BLaER1 (cell line): Measurements from ENCODE around the gene GAD2.

ENCODE experiments used
- H3K27ac ChIP-seq: shearing (Covaris generic); formaldehyde crosslinking; 2 replicates; pipeline ENCODE4 v1.8.1; 2022
- H3K27me3 ChIP-seq: shearing (Covaris generic); formaldehyde crosslinking; 2 replicates; pipeline ENCODE4 v1.8.1; 2022
- H3K36me3 ChIP-seq: shearing (Covaris generic); formaldehyde crosslinking; 2 replicates; pipeline ENCODE4 v1.8.1; 2022
- H3K4me1 ChIP-seq: shearing (Covaris generic); formaldehyde crosslinking; 2 replicates; pipeline ENCODE4 v1.8.1; 2022
- H3K4me2 ChIP-seq: shearing (Covaris generic); formaldehyde crosslinking; 2 replicates; pipeline ENCODE4 v1.8.1; 2022
- H3K4me3 ChIP-seq: shearing (Covaris generic); formaldehyde crosslinking; 2 replicates; pipeline ENCODE4 v1.8.1; 2022
- H3K9ac ChIP-seq: shearing (Covaris generic); formaldehyde crosslinking; 2 replicates; pipeline ENCODE4 v1.8.1; 2022
- H3K9me3 ChIP-seq: shearing (Covaris generic); formaldehyde crosslinking; 2 replicates; pipeline ENCODE4 v1.8.1; 2022
- H4K20me1 ChIP-seq: shearing (Covaris generic); formaldehyde crosslinking; 2 replicates; pipeline ENCODE4 v1.8.1; 2022
- Cebpa-rat ChIP-seq: shearing (Covaris generic); IDR thresholded peaks from 2 replicates; pipeline ENCODE4 v1.8.1; 2022

The GAD2 gene

GRCh38 chr10:26310361-26310760 is 93.8 kb downstream of the GAD2 start:
- no peaks in the 10 kb centered on the region for H4K20me1 ChIP-seq
- peaks cover 18% of the 10 kb centered on the region for H3K4me1 ChIP-seq
- no peaks in the 10 kb centered on the region for H3K9me3 ChIP-seq
- no peak overlapping the region for H3K4me3 ChIP-seq
- H3K36me3 ChIP-seq = no peaks in the 10 kb centered on the region
- H3K27me3 ChIP-seq = no peaks in the 10 kb centered on the region
- no peak overlapping the region for H3K27ac ChIP-seq
- H3K4me2 ChIP-seq = peak overlapping the region; percentile 52
- no peak for TF ChIP-seq Cebpa-rat
- no peak overlapping the region for H3K9ac ChIP-seq

DNA sequence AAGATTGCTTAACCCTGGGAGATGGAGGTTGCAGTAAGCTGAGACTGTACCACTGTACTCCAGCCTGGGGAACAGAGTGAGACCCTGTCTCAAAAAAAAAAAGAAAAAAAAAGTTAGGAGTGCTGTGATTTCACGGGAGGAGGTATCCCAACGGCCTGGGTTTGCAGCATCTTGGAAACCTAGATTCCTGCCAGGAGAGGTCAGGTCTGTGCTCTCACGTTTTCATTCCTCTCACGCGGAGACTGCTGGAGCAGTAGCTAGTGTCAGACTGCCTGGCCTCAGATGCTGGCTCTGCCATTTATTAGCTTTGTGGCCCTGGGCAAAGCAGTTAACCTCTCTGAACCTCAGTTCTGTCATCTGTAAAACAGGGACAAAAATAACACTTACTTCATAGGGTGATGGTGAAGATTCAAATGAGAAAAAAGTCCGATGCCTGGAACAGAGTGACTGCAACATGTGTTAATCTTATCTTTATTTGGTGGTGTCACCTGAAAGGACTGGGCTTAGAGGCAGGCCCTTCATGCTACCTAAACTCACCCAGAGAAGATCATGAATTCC is 94.9 kb downstream of the GAD2 start:
- peaks cover 18% of the 10 kb centered on the region for H3K4me1 ChIP-seq
- H3K4me2 ChIP-seq = peak overlapping the region; percentile 52; the same call in 1 of the 2 replicates
- TF ChIP-seq Cebpa-rat = no peak

GRCh38 chr10:26314265-26315013 is 97.9 kb downstream of the GAD2 start:
- no peaks in the 10 kb centered on the region for H3K36me3 ChIP-seq
- no peak for TF ChIP-seq Cebpa-rat
- no peaks in the 10 kb centered on the region for H3K9me3 ChIP-seq
- no peak overlapping the region for H3K4me3 ChIP-seq
- no peak overlapping the region for H3K9ac ChIP-seq
- H3K4me1 ChIP-seq = peaks cover 18% of the 10 kb centered on the region
- no peaks in the 10 kb centered on the region for H4K20me1 ChIP-seq
- H3K4me2 ChIP-seq = no peak overlapping the region
- H3K27ac ChIP-seq = no peak overlapping the region
- no peaks in the 10 kb centered on the region for H3K27me3 ChIP-seq

More for the DNA sequence above, 94.9 kb downstream of the GAD2 start:
- H3K9me3 ChIP-seq = no peaks in the 10 kb centered on the region
- no peaks in the 10 kb centered on the region for H3K27me3 ChIP-seq
- H3K36me3 ChIP-seq = no peaks in the 10 kb centered on the region
- no peak overlapping the region for H3K27ac ChIP-seq
- H4K20me1 ChIP-seq = no peaks in the 10 kb centered on the region
- H3K4me3 ChIP-seq = no peak overlapping the region
- no peak overlapping the region for H3K9ac ChIP-seq

DNA sequence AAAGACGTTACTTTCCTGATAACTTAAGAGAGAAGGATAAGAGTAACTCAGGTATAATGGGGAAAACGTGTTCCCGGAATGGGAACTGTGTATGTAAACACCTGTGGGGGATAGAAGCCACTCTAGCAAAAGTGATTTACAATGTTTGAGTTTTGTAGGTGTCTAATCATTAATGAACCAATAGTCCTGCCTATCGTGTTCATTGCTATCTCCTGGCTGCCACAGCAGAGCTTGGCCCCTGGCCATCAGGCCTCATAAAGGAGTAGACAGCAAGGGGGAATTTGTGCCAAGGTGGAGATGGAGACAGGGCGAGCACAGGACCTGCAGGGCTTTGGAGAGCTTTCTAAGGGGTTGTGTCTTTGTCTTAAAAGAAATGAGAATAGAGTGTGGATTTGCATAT is 102.1 kb downstream of the GAD2 start:
- TF ChIP-seq Cebpa-rat = no peak
- no peaks in the 10 kb centered on the region for H3K27me3 ChIP-seq
- no peak overlapping the region for H3K27ac ChIP-seq
- no peaks in the 10 kb centered on the region for H3K4me1 ChIP-seq
- no peaks in the 10 kb centered on the region for H3K36me3 ChIP-seq
- no peaks in the 10 kb centered on the region for H4K20me1 ChIP-seq
- no peak overlapping the region for H3K4me2 ChIP-seq
- H3K4me3 ChIP-seq = no peak overlapping the region
- no peaks in the 10 kb centered on the region for H3K9me3 ChIP-seq
- no peak overlapping the region for H3K9ac ChIP-seq

- no peak overlapping the region for H3K9ac ChIP-seq
- no peak overlapping the region for H3K4me3 ChIP-seq
- H3K36me3 ChIP-seq = no peaks in the 10 kb centered on the region
- no peak overlapping the region for H3K4me2 ChIP-seq
- no peaks in the 10 kb centered on the region for H4K20me1 ChIP-seq
- no peak overlapping the region for H3K27ac ChIP-seq
- H3K9me3 ChIP-seq = peaks cover 10% of the 10 kb centered on the region
- TF ChIP-seq Cebpa-rat = no peak
- H3K27me3 ChIP-seq = no peaks in the 10 kb centered on the region
- no peaks in the 10 kb centered on the region for H3K4me1 ChIP-seq
Observed at GRCh38 chr10:26323219-26323618, 106.6 kb downstream of the GAD2 start.

- H3K9me3 ChIP-seq = peaks cover 10% of the 10 kb centered on the region
- H3K27ac ChIP-seq = no peak overlapping the region
- H3K4me2 ChIP-seq = no peak overlapping the region
- H3K4me1 ChIP-seq = no peaks in the 10 kb centered on the region
- H3K4me3 ChIP-seq = no peak overlapping the region
- TF ChIP-seq Cebpa-rat = no peak
- no peaks in the 10 kb centered on the region for H3K36me3 ChIP-seq
- H3K9ac ChIP-seq = no peak overlapping the region
- no peaks in the 10 kb centered on the region for H4K20me1 ChIP-seq
- H3K27me3 ChIP-seq = no peaks in the 10 kb centered on the region
Observed at GRCh38 chr10:26326851-26327250, 110.3 kb downstream of the GAD2 start.

GRCh38 chr10:26327811-26328210 is 111.2 kb downstream of the GAD2 start:
- Histone ChIP-seq H3K27me3 (no peaks in the 10 kb centered on the region), H3K9ac (no peak overlapping the region), H3K27ac (no peak overlapping the region), H3K4me3 (no peak overlapping the region), H3K4me1 (no peaks in the 10 kb centered on the region), H3K9me3 (peaks cover 10% of the 10 kb centered on the region), H3K36me3 (no peaks in the 10 kb centered on the region), H4K20me1 (no peaks in the 10 kb centered on the region), H3K4me2 (no peak overlapping the region)
- TF ChIP-seq Cebpa-rat = no peak

DNA sequence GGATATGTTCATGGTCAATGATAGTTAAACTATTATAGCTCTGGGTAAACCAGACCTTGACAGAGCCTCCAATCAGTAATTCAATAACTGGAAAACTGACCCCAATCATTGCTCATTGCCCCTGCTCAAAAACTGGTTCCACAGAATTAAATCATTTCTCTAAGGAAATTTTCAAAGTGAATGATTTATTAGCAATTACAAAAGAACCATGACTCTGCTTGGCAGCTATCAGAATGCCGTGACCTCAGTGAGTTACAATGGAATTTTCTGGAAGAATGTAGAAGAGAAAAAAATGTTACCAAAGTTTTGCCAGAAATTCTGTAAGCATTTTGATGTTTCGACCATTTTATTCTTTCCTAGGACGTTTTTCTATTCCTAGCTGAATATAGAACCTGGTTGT is 114.8 kb downstream of the GAD2 start:
- no peaks in the 10 kb centered on the region for H3K36me3 ChIP-seq
- H3K4me3 ChIP-seq = no peak overlapping the region
- TF ChIP-seq Cebpa-rat = no peak
- H3K4me1 ChIP-seq = peaks cover 11% of the 10 kb centered on the region
- H3K27ac ChIP-seq = no peak overlapping the region
- H3K9me3 ChIP-seq = peaks cover 9% of the 10 kb centered on the region
- H4K20me1 ChIP-seq = no peaks in the 10 kb centered on the region
- H3K27me3 ChIP-seq = no peaks in the 10 kb centered on the region
- H3K9ac ChIP-seq = no peak overlapping the region
- no peak overlapping the region for H3K4me2 ChIP-seq

DNA sequence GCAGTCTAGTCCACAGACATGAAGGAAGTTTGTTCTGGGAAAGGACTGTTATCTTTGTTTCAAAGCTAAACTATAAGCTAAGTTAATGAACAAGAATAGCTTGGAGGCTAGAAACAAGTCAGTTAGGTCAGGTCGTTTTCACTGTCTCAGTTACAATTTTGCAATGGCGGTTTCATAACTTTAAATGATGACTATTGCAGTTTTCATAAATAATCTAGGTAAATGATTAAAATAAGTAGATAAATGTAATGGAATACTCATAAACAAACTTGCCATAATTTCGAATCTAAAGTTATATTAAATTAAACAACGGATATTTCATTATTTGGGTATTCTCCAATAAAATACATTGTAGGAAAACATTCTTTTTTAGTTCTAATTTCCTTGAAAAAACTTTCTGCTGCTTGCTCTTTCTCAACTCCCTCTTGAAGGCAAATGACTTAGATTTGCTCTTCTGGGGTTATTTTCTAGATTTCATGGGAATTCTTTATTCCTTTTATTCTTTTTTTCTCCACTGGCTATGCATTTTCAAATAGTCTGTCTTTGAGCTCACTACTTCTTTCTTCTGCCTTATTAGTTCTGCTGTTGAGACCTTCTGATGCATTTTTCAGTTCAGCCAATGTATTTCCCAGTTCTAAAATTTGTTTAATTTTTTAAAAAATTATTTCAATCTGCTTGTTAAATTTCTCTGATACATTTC is 117.8 kb downstream of the GAD2 start:
- no peaks in the 10 kb centered on the region for H3K36me3 ChIP-seq
- H3K4me2 ChIP-seq = no peak overlapping the region
- H3K9me3 ChIP-seq = peaks cover 9% of the 10 kb centered on the region
- no peak overlapping the region for H3K27ac ChIP-seq
- no peaks in the 10 kb centered on the region for H3K27me3 ChIP-seq
- H3K4me3 ChIP-seq = no peak overlapping the region
- H3K4me1 ChIP-seq = peaks cover 11% of the 10 kb centered on the region
- TF ChIP-seq Cebpa-rat = no peak
- no peak overlapping the region for H3K9ac ChIP-seq
- no peaks in the 10 kb centered on the region for H4K20me1 ChIP-seq

DNA sequence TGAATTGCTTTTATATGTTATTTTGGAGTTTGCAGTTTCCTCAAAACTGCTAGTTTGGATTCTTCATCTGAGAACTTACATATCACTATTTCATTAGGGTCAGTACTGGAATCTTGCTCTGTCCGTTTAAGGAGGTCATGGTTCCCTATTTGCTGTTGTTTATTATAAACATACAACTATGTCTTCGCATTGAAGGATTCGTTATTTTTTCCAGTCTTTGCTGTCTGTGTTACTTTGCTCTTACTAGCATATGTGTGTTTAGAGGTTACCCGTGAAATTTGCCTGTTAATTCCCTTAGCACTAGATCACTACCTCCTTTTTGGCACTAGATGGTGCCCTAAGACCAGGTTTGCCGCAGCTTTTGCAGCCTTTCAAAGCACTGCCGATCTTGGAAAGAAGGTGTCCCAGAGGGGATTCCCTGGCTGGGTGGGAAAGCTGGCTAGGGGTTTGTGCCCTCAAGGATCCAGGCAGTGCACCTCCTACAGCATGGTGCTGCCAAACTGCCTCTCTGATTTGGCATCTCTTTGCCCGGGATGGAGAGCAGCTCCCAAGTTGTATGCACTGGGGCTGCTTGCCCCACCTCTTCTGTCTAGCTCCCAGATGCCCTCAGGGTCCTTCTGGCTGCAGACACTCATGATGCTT is 118.5 kb downstream of the GAD2 start:
- peaks cover 9% of the 10 kb centered on the region for H3K9me3 ChIP-seq
- H3K36me3 ChIP-seq = no peaks in the 10 kb centered on the region
- no peaks in the 10 kb centered on the region for H3K27me3 ChIP-seq
- no peak overlapping the region for H3K27ac ChIP-seq
- H4K20me1 ChIP-seq = no peaks in the 10 kb centered on the region
- peak overlapping the region; percentile 74 for H3K4me2 ChIP-seq
- peaks cover 11% of the 10 kb centered on the region for H3K4me1 ChIP-seq
- peak overlapping the region; percentile 59 for H3K4me3 ChIP-seq
- TF ChIP-seq Cebpa-rat = no peak
- H3K9ac ChIP-seq = peak overlapping the region; percentile 8; the same call in 1 of the 2 replicates
